22Rv1 (cell line): ENCODE results near the gene EYA2.

Source experiments
- ZFX ChIP-seq: fragments of 450-650 bp; IDR thresholded peaks from 2 replicates; pipeline ENCODE4 v1.6.1; 2017; ENCODE audit warnings: antibody characterized with exemption, borderline replicate concordance
- TF ChIP-seq, protein P1 (sequence below): fragments of 450-650 bp; IDR thresholded peaks from 2 replicates; pipeline ENCODE4 v1.5.1; 2017; ENCODE audit warnings: mild to moderate bottlenecking

- TF ChIP-seq, protein P1, sequence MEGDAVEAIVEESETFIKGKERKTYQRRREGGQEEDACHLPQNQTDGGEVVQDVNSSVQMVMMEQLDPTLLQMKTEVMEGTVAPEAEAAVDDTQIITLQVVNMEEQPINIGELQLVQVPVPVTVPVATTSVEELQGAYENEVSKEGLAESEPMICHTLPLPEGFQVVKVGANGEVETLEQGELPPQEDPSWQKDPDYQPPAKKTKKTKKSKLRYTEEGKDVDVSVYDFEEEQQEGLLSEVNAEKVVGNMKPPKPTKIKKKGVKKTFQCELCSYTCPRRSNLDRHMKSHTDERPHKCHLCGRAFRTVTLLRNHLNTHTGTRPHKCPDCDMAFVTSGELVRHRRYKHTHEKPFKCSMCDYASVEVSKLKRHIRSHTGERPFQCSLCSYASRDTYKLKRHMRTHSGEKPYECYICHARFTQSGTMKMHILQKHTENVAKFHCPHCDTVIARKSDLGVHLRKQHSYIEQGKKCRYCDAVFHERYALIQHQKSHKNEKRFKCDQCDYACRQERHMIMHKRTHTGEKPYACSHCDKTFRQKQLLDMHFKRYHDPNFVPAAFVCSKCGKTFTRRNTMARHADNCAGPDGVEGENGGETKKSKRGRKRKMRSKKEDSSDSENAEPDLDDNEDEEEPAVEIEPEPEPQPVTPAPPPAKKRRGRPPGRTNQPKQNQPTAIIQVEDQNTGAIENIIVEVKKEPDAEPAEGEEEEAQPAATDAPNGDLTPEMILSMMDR = no peak
- TF ChIP-seq ZFX = no peak
Observed at GRCh38 chr20:47210470-47210869, 315.8 kb downstream of the EYA2 start.
